OCI-LY3 (cell line): ENCODE results near the gene PUM1.
"Not testable (repeated sequence)": the region's sequence is repeated elsewhere in the genome, so short reads cannot be mapped to it uniquely, and the experiment has no call there.

Experiments used
- H2AFZ ChIP-seq: fragments of 200-600, 300-600 bp; shearing (Covaris generic); 2 replicates; pipeline ENCODE4 v1.6.0; 2014; ENCODE audit warnings: antibody characterized with exemption, low read depth, low read length
- H3K27ac ChIP-seq: fragments of 200-600, 300-600 bp; sonication (generic); 2 replicates; pipeline ENCODE4 v1.5.1; 2014; ENCODE audit warnings: mild to moderate bottlenecking, low read length, moderate library complexity, mixed read lengths
- H3K27me3 ChIP-seq: fragments of 200-600, 300-600 bp; sonication (generic); 2 replicates; pipeline ENCODE4 v1.6.1; 2014; ENCODE audit warnings: low read depth, low read length, mixed read lengths
- H3K36me3 ChIP-seq: fragments of 200-600, 300-600 bp; sonication (generic); replicated peaks from 2 replicates; pipeline ENCODE3; 2014; ENCODE audit warnings: low read depth, low read length, mixed read lengths
- H3K4me1 ChIP-seq: fragments of 300-600, 200-600 bp; sonication (generic); 2 replicates; pipeline ENCODE4 v1.6.1; 2014; ENCODE audit warnings: low read length, mixed read lengths
- H3K4me2 ChIP-seq: fragments of 200-600, 300-600 bp; sonication (generic); 2 replicates; pipeline ENCODE4 v1.6.1; 2014; ENCODE audit warnings: low read length, mixed read lengths
- H3K4me3 ChIP-seq: fragments of 300-600, 200-600 bp; sonication (generic); 2 replicates; pipeline ENCODE4 v1.5.1; 2014; ENCODE audit warnings: antibody characterized with exemption, mild to moderate bottlenecking, low read length, moderate library complexity
- H3K79me2 ChIP-seq: fragments of 300-600, 200-600 bp; shearing (Covaris generic); 2 replicates; pipeline ENCODE4 v1.6.1; 2014; ENCODE audit warnings: mild to moderate bottlenecking, low read length, mixed read lengths
- H3K9ac ChIP-seq: fragments of 300-600, 200-600 bp; shearing (Covaris generic); 2 replicates; pipeline ENCODE4 v1.6.0; 2014; ENCODE audit warnings: mild to moderate bottlenecking, low read length, moderate library complexity
- H3K9me3 ChIP-seq: fragments of 200-600, 300-600 bp; shearing (Covaris generic); 2 replicates; pipeline ENCODE4 v1.6.1; 2014; ENCODE audit warnings: low read length, mixed read lengths; ENCODE audit not compliant: insufficient read depth
- H4K20me1 ChIP-seq: fragments of 200-600, 300-600 bp; sonication (generic); 2 replicates; pipeline ENCODE4 v1.6.1; 2016; ENCODE audit warnings: low read length, mixed read lengths; ENCODE audit not compliant: insufficient read depth
- CTCF ChIP-seq: fragments of 200-600, 300-600 bp; sonication (generic); IDR thresholded peaks from 2 replicates; pipeline ENCODE4 v1.5.1; 2014; ENCODE audit warnings: antibody characterized with exemption, low read length, low read depth
- EZH2phosphoT487 ChIP-seq: fragments of 200-600 bp; shearing (Covaris generic); IDR thresholded peaks from 2 replicates; pipeline ENCODE4 v1.6.1; 2018; ENCODE audit warnings: antibody characterized with exemption, mixed run types, low read depth

PUM1 gene

GRCh38 chr1:30974536-30974935 lies 91.0 kb downstream of the PUM1 start:
- Histone ChIP-seq H3K9ac (no peak overlapping the region), H3K4me3 (no peak overlapping the region), H3K36me3 (peaks cover 16% of the 10 kb centered on the region), H3K27me3 (no peaks in the 10 kb centered on the region), H3K9me3 (no peaks in the 10 kb centered on the region), H3K4me1 (peaks cover 7% of the 10 kb centered on the region), H3K4me2 (no peak overlapping the region), H3K79me2 (peaks cover 63% of the 10 kb centered on the region), H4K20me1 (peaks cover 6% of the 10 kb centered on the region), H3K27ac (no peak overlapping the region), H2AFZ (no peak overlapping the region)
- TF ChIP-seq EZH2phosphoT487 (no peak), CTCF (no peak)

- not testable (repeated sequence) for H3K9me3 ChIP-seq, H3K4me1 ChIP-seq, H3K9ac ChIP-seq, H3K4me2 ChIP-seq, H3K4me3 ChIP-seq, H3K27me3 ChIP-seq, H2AFZ ChIP-seq, H3K27ac ChIP-seq
- peaks cover 22% of the 10 kb centered on the region for H3K36me3 ChIP-seq
- peaks cover 54% of the 10 kb centered on the region for H3K79me2 ChIP-seq
- peaks cover 11% of the 10 kb centered on the region for H4K20me1 ChIP-seq
These were observed 93.2 kb downstream of the PUM1 start for GRCh38 chr1:30972349-30972748.

GRCh38 chr1:30971496-30971895 lies 94.0 kb downstream of the PUM1 start:
- no peak overlapping the region for H3K9ac ChIP-seq
- H3K79me2 ChIP-seq = peaks cover 52% of the 10 kb centered on the region
- no peaks in the 10 kb centered on the region for H3K9me3 ChIP-seq
- no peak for TF ChIP-seq EZH2phosphoT487
- no peak for TF ChIP-seq CTCF
- H4K20me1 ChIP-seq = peaks cover 16% of the 10 kb centered on the region
- H2AFZ ChIP-seq = no peak overlapping the region
- no peak overlapping the region for H3K4me3 ChIP-seq
- no peaks in the 10 kb centered on the region for H3K27me3 ChIP-seq
- H3K4me1 ChIP-seq = peaks cover 6% of the 10 kb centered on the region
- H3K36me3 ChIP-seq = peaks cover 28% of the 10 kb centered on the region
- H3K27ac ChIP-seq = no peak overlapping the region
- no peak overlapping the region for H3K4me2 ChIP-seq

- TF ChIP-seq CTCF (no peak), EZH2phosphoT487 (no peak)
- no peak overlapping the region for H3K4me3 ChIP-seq
- peaks cover 40% of the 10 kb centered on the region for H3K36me3 ChIP-seq
- no peak overlapping the region for H2AFZ ChIP-seq
- peaks cover 43% of the 10 kb centered on the region for H3K79me2 ChIP-seq
- no peak overlapping the region for H3K27ac ChIP-seq
- no peaks in the 10 kb centered on the region for H3K9me3 ChIP-seq
- H3K4me2 ChIP-seq = no peak overlapping the region
- H4K20me1 ChIP-seq = peaks cover 16% of the 10 kb centered on the region
- H3K4me1 ChIP-seq = no peaks in the 10 kb centered on the region
- no peak overlapping the region for H3K9ac ChIP-seq
- H3K27me3 ChIP-seq = no peaks in the 10 kb centered on the region
These were observed 95.6 kb downstream of the PUM1 start for GRCh38 chr1:30969903-30970302.
